Measurements from ENCODE around the gene SELENON. TPM values are rescaled to one million over a fixed set of nuclear protein-coding genes. Genes with fewer than 3 reads are reported as not detected.

Gene SELENON
- total RNA-seq (2013; cell fraction: nucleolus; rRNA removed): 7.2 and 8.2 TPM in 2 replicates
- total RNA-seq (2014; rRNA removed) (0.85 and 0.87 TPM in 2 replicates), total RNA-seq (2014; rRNA removed; fragmentation: Illumina TruSeq; extraction: Trizol) (0.88 and 1.0 TPM in 2 replicates), total RNA-seq (2021) (4.1 and 5.1 TPM in 2 replicates), polyA plus RNA-seq (2011; rRNA removed) (0.59 and 0.75 TPM in 2 replicates), polyA plus RNA-seq (2014; fragmentation: Illumina TruSeq; extraction: Trizol) (2.1 and 3.1 TPM in 2 replicates), polyA plus RNA-seq (2014; fragmentation: Nextera tagmentation; extraction: Ambion mirVana) (under 1 TPM; 0.07 to 0.18 TPM), polyA plus RNA-seq (2014; rRNA removed) (1.8 and 2.1 TPM in 2 replicates), polyA plus RNA-seq (2016; fragmentation: Nextera tagmentation; extraction: Ambion mirVana) (under 1 TPM; 0.10 to 0.12 TPM), polyA minus RNA-seq (2011; rRNA and poly(A)+ RNA removed) (0.59 and 1.2 TPM in 2 replicates), Bru-seq, nascent RNA (percentile 47 among the genes with signal in this experiment), BruChase-seq, experiment 1, labeled RNA remaining after a 6-hour chase (percentile 51 among the genes with signal in this experiment), BruChase-seq, experiment 2, labeled RNA remaining after a 2-hour chase (percentile 44 among the genes with signal in this experiment)
- 1.4 TPM for polyA plus RNA-seq (2011; ENCODE audit: low read depth)
- 1.5 and 2.0 TPM in 2 replicates for polyA plus RNA-seq (2011; cell fraction: cytosol; rRNA removed)
- 1.7 and 1.8 TPM in 2 replicates for polyA plus RNA-seq (2011; cell fraction: nucleus; rRNA removed)
- 2.4 and 2.5 TPM in 2 replicates for polyA plus RNA-seq (2012)
- 1.7 and 2.2 TPM in 2 replicates for polyA minus RNA-seq (2011; cell fraction: cytosol; rRNA and poly(A)+ RNA removed)
- 0.36 and 0.67 TPM in 2 replicates for polyA minus RNA-seq (2011; cell fraction: nucleus; rRNA and poly(A)+ RNA removed)
- long read RNA-seq, experiment 1: 0 reads
- long read RNA-seq, experiment 2: 0 reads

- Histone ChIP-seq H3K9me3 (replicated peaks; ENCODE audit: control insufficient read depth, insufficient read depth, low read length) (no peaks in the 10 kb centered on the region; the same call in 2 of the 3 replicates), H3K79me2 (ENCODE audit: control insufficient read depth, insufficient read depth, low read length) (no peaks in the 10 kb centered on the region), H4K20me1 (ENCODE audit: control insufficient read depth, insufficient read depth) (no peaks in the 10 kb centered on the region), H3K4me1 (ENCODE audit: control insufficient read depth, insufficient read depth, low read length) (peaks cover 31% of the 10 kb centered on the region), H3K4me3 (no peak within 1 kb of the TSS), H3K9ac (ENCODE audit: control insufficient read depth, insufficient read depth, low read length) (no peak within 1 kb of the TSS; the same call in 1 of the 2 replicates), H3K27me3 (replicated peaks in 1 of 2; ENCODE audit: control insufficient read depth in 2 of 2, insufficient read depth in 2 of 2, low read length in 1 of 2) (no peaks in the 10 kb centered on the region), H3K27ac (ENCODE audit: control insufficient read depth, insufficient read depth) (no peak within 1 kb of the TSS), H3K36me3 (ENCODE audit: control insufficient read depth in 2 of 2, insufficient read depth in 2 of 2, low read length in 1 of 2) (no peaks in the 10 kb centered on the region), H2AFZ (ENCODE audit: control insufficient read depth, low read depth, low read length) (peak within 1 kb of the TSS; percentile 67), H3K4me2 (ENCODE audit: control insufficient read depth, insufficient read depth) (peak within 1 kb of the TSS; percentile 76)
- TF ChIP-seq SUZ12 (IDR thresholded peaks at IDR 0.05; ENCODE audit: unreplicated experiment) (no peak), ATF7 (IDR thresholded peaks at IDR 0.05; ENCODE audit: low read depth) (no peak), ZSCAN29 (IDR thresholded peaks at IDR 0.05) (peak; percentile 95), IKZF1 (conservative IDR thresholded peaks at IDR 0.05) (peak; percentile 38; the same call in 1 of the 2 replicates), KAT2A (conservative IDR thresholded peaks at IDR 0.05; ENCODE audit: control insufficient read depth, low read depth, low read length) (no peak), ZNF687 (IDR thresholded peaks at IDR 0.05) (no peak)
- ChIA-PET CTCF (interaction anchor here (0.9 to 8.4 kb wide), 7 partner anchors 11 to 296 kb away, joined by 3 to 63 read pairs (median 5); no protein-coding TSS in a partner anchor), POLR2A (no interaction called here), RAD21 (ENCODE audit: unreplicated experiment) (interaction anchor here (0.8 to 2.1 kb wide), 4 partner anchors 10 to 281 kb away, joined by 3 to 6 read pairs (median 4); no protein-coding TSS in a partner anchor), SMC1A (ENCODE audit: uncharacterized antibody, unreplicated experiment) (interaction anchor here (1.2 kb wide), 1 partner anchor 41 kb away, joined by 3 read pairs; no protein-coding TSS in a partner anchor)
- no TSS peak for BruUV-seq (replicated peaks)
- intact Hi-C loops (cut with micrococcal nuclease; ENCODE audit: unreplicated experiment): loop anchor here (5.0 to 10.0 kb wide), 3 partner anchors 123 to 555 kb away; partner anchors contain the start of gene RSRP1
- DNase-seq (ENCODE audit: low read depth, low spot score) (no peak), FAIRE-seq (no peak), ATAC-seq (peak; percentile 6)
- 4% methylated on average over 10 of the region's 91 CpGs for WGBS (ENCODE audit: insufficient coverage, insufficient replicate concordance, low lambda C conversion rate, missing lambda C conversion rate)
- in situ Hi-C loops (cut with MboI): loop anchor here (5.0 to 25.0 kb wide), 2 partner anchors 188 to 388 kb away; partner anchors contain the start of gene RHCE
Measured at GRCh38 chr1:25799935-25800702, at the start of gene SELENON. TSS of gene SELENON (plus strand) at chr1:25800193. CDS start at chr1:25800231, 38 bp downstream.

All from GM12878 (cell line).